ENCODE data around the gene FOXP2. TPM values are rescaled to one million over a fixed set of nuclear protein-coding genes. Genes with fewer than 3 reads are reported as not detected.

Gene FOXP2
- total RNA-seq, 1 donor from 2014 or later: 7.6 TPM

DNA sequence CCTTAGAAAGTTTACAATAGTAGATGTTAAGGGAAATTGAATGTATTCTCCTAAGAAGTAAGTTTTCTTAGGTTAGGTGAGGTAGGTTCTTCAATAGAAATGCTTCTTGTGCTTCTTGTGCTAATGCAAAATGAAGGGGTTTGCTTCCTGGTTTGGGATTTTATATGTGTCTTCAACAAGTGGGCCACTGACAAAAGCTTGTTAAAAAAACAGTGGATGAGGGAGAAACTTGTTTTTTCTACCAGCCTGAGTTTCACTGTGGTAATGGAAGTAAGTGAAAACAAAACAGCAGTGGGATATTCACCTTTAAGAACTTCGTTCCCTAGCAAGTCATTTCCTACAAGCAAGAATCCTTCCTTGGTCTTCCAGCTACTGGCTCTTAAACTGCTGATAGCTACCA lies 107.5 kb downstream of the FOXP2 start:
- Histone ChIP-seq H3K36me3 (no peaks in the 10 kb centered on the region), H3K4me1 (no peaks in the 10 kb centered on the region), H3K27me3 (no peaks in the 10 kb centered on the region), H3K4me3 (no peak overlapping the region), H3K27ac (no peak overlapping the region), H3K9me3 (no peaks in the 10 kb centered on the region)
- TF ChIP-seq CTCF (IDR thresholded peaks at IDR 0.05): no peak
- DNase-seq: no peak
- ATAC-seq: no peak
- intact Hi-C loops (cut with DNase I): no loop called here

GRCh38 chr7:114527589-114527988 lies 113.0 kb downstream of the FOXP2 start:
- H3K4me1 ChIP-seq: no peaks in the 10 kb centered on the region
- intact Hi-C loops (cut with DNase I): no loop called here
- no peaks in the 10 kb centered on the region for H3K27me3 ChIP-seq
- DNase-seq (no peak), ATAC-seq (no peak)
- no peak overlapping the region for H3K4me3 ChIP-seq
- H3K36me3 ChIP-seq: no peaks in the 10 kb centered on the region
- no peak overlapping the region for H3K27ac ChIP-seq
- no peaks in the 10 kb centered on the region for H3K9me3 ChIP-seq
- no peak for TF ChIP-seq CTCF (IDR thresholded peaks at IDR 0.05)

GRCh38 chr7:114530057-114530611 lies 115.5 kb downstream of the FOXP2 start:
- Histone ChIP-seq H3K36me3 (no peaks in the 10 kb centered on the region), H3K27me3 (no peaks in the 10 kb centered on the region), H3K9me3 (no peaks in the 10 kb centered on the region), H3K4me3 (no peak overlapping the region), H3K27ac (no peak overlapping the region), H3K4me1 (no peaks in the 10 kb centered on the region)
- intact Hi-C loops (cut with DNase I): no loop called here
- DNase-seq (no peak), ATAC-seq (no peak)
- TF ChIP-seq CTCF (IDR thresholded peaks at IDR 0.05): no peak

GRCh38 chr7:114531326-114531725 lies 116.7 kb downstream of the FOXP2 start:
- Histone ChIP-seq H3K36me3 (no peaks in the 10 kb centered on the region), H3K4me3 (no peak overlapping the region), H3K27ac (no peak overlapping the region), H3K9me3 (no peaks in the 10 kb centered on the region), H3K4me1 (no peaks in the 10 kb centered on the region), H3K27me3 (no peaks in the 10 kb centered on the region)
- DNase-seq (no peak), ATAC-seq (no peak)
- intact Hi-C loops (cut with DNase I): no loop called here
- no peak for TF ChIP-seq CTCF (IDR thresholded peaks at IDR 0.05)

- no peaks in the 10 kb centered on the region for H3K4me1 ChIP-seq
- no peak for TF ChIP-seq CTCF (IDR thresholded peaks at IDR 0.05)
- DNase-seq (no peak), ATAC-seq (no peak)
- H3K4me3 ChIP-seq: no peak overlapping the region
- H3K27me3 ChIP-seq: no peaks in the 10 kb centered on the region
- H3K36me3 ChIP-seq: no peaks in the 10 kb centered on the region
- no peak overlapping the region for H3K27ac ChIP-seq
- intact Hi-C loops (cut with DNase I): no loop called here
- H3K9me3 ChIP-seq: no peaks in the 10 kb centered on the region
Measured at GRCh38 chr7:114533131-114533530, 118.5 kb downstream of the FOXP2 start.

DNA sequence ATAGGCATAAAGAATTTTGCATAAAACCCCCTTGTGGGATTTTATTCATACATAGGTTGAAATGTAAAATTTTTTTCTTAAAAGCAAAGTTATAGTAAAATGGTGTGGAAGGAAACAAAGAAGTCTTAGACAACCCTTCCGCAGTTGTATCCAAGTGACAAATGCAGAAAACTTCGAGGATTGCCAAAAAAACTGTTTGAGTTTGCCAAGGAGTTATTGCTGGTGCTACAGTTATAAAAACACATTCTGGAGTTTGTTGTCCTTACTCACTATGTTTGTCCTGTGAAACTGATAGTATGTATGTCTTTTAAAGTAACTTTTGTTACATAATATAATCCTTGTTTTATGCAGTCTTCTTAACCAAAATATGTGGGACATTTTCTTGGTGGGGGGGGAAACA lies 120.3 kb downstream of the FOXP2 start:
- intact Hi-C loops (cut with DNase I): no loop called here
- TF ChIP-seq CTCF (IDR thresholded peaks at IDR 0.05): no peak
- Histone ChIP-seq H3K27me3 (no peaks in the 10 kb centered on the region), H3K27ac (no peak overlapping the region), H3K9me3 (no peaks in the 10 kb centered on the region), H3K4me1 (no peaks in the 10 kb centered on the region), H3K4me3 (no peak overlapping the region), H3K36me3 (no peaks in the 10 kb centered on the region)
- no peak for DNase-seq
- ATAC-seq: no peak
